ENCODE results near the gene CAPG.
"Not testable (repeated sequence)": the region's sequence is repeated elsewhere in the genome, so short reads cannot be mapped to it uniquely, and the experiment has no call there.

The CAPG gene, protein sequence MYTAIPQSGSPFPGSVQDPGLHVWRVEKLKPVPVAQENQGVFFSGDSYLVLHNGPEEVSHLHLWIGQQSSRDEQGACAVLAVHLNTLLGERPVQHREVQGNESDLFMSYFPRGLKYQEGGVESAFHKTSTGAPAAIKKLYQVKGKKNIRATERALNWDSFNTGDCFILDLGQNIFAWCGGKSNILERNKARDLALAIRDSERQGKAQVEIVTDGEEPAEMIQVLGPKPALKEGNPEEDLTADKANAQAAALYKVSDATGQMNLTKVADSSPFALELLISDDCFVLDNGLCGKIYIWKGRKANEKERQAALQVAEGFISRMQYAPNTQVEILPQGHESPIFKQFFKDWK

DNA sequence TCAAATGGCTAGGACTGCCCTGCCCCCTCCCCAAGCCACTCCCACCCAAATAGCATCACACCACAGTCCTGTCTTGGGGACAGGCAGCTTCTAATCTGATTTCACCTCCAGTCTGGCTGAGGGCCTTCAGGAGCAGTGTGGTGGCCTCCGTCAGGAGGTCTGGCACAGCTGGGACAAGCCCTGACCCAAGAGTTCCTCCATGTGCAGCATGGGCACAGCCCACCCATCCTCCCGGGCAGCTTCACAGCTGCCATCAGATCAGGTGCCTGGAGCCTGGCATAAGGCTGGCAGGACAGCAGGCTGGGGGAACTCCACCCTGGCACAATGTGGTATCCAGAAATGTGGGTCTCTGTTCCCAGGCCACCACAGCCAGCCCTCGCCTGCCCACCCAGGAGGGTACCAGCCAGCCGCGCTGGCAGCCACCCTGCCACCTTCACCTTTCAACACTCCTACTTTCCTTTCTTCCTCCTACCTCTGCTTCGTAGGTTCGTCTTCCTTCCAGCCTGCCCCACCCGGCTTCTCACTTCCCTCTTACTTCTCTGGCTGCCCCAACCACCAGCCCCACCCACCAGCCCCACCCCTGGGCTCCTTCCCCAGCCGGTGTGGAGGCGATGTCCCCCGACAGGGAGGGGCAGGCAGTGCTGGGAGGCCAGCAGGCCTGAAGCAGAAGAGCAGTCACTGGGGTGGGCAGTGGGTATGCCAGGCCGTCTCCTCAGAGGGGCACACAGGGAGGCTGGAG is at the start of gene CAPG:
TSS of gene CAPG (minus strand) at position 522 of the 739 bp plus-strand sequence. CDS start 8,221 bp downstream, outside the sequence.
- no peak for DNase-seq (ENCODE audit: low read depth in 2 of 2)

DNA sequence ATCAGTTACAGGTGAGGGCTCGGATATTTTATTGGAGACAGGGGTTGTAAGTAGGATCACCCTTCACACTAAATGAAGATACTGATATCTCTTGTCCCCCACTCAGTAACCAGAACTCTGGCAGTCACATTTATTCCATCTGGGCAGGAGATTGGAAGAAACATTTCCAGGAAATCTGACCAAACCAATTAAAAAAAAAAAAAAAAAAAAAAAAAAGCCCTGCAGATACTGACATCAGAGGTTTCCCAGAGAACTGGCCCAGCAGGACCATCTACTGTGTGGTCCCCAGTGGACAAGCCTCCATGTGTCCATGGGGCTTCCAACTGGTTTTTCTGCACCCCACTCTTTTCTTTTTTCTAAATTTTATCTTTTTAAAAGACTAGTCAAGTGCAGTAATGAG is 49.6 kb upstream of the CAPG start:
- no peak for DNase-seq (ENCODE audit: low read depth in 2 of 2)

DNA sequence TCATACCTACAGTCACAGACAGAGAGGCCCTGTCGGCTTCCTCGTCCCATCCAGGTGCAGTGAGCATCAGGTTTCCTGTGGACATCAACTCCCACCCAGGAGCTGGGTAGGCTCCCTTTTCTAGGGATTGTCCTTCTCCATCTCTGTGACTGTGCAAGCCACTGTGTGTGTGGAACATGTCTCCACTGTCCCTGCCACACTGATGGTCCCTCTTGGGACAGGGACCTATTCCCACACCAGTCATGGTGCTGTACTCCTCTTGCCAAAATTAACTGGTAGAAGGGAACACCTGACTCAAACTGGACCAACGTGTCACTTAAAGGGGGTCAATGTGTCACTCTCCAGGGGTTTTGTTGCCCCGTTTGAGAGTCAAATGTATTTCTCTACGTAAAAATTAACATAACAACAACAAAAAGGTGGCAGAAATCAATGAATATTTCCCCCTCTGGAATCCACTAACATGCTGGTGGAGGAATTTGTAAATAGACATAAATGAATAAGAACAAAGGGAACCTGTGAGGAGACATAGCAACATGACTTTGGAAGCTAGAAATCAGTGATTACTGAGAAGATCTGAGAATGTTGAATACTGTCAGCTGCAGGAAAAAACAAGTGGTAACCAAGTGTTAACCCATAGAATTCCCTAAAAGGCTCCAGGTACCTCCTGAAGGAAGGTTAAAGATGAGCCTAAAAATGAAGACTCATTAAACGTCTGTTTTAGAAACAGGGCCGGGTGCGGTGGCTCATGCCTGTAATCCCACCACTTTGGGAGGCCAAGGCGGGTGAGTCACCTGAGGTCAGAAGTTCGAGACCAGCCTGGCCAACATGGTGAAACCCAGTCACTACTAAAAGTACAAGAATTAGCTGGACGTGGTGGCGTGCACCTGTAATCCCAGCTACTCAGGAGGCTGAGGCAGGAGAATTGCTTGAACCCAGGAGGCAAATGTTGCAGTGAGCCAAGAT is 48.7 kb upstream of the CAPG start:
- DNase-seq (ENCODE audit: low read depth in 2 of 2) = no peak

DNA sequence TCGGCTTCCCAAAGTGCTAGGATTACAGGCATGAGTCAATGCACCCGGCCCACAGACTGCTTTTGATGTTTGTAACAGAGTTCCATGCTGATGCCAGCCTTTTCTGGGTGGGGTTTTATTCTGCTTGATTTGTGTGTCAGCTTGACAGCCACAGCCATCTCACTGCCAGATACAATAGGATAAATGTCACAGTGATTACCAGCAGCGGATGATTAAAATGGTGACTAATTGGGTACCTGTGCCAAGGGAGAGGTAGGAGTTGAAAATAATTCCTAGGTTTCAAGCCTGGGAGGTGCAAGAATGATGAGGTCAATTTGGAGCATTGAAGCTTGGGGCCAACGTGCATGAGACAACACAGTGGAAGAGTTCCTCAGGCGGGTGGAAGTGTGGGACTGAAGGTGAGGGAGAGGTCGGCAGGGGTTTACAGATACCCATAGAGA is 47.7 kb upstream of the CAPG start:
- DNase-seq (ENCODE audit: low read depth in 2 of 2) = no peak

DNA sequence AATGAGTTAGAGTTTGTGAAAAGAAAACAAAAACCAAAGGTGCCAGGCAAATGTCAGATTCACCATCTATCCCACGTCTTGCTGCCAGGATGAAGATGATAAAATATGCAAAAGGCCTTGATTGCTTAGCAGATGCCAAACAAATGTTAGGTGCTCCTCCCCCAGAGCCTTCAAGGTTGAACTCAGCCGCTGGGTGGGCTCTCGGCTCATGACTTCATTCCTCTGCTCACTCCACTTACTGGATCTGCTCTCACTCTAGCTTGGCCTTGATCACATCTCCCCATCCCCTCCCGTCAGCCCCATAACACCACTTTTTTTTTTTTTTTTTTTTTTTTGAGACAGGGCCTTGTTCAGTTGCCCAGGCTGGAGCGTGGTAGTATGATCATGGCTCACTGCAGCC is 46.9 kb upstream of the CAPG start:
- no peak for DNase-seq (ENCODE audit: low read depth in 2 of 2)

DNA sequence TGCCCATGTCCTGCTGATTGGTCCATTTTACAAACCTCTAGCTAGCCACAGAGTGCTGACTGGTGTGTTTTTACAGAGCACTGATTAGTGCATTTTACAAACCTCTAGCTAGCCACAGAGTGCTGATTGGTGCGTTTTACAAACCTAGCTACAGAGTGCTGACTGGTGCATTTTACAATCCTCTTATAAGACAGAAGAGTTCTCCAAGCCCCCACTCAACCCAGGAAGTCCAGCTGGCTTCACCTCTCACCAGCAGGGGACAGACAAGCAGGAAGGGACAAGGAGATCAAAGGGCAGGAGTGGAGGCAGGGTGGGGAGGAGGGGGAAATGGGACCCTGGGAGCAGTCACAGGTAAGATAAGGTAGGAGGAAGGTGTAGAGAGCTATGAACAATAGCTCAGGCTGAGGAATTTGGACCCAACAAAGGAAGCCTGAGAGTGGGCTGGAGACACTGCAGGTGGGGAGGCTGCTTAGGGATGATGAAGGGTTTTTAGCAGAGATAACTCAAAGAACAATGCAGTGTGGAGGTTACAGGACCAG is 45.5 kb upstream of the CAPG start:
- DNase-seq (ENCODE audit: low read depth in 2 of 2) = no peak

DNA sequence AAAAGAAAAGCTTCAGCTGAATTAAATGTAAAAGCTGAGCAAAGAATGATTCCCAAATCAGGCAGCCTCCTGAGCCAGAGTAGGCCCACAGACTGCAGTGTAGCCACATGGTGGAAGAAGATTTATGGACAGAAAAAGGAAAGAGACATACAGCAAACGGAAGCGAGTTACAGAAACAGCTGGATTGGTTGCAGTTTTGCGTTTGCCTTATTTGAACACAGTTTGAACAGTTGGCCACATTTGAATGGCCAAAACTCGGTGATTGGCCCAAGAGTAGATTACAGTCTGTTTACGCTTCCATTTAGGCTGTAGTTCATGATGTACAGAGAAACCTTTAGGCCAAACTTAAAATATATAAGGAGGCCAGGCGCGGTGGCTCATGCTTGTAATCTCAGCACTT is 43.4 kb upstream of the CAPG start:
- DNase-seq (ENCODE audit: low read depth in 2 of 2) = no peak

DNA sequence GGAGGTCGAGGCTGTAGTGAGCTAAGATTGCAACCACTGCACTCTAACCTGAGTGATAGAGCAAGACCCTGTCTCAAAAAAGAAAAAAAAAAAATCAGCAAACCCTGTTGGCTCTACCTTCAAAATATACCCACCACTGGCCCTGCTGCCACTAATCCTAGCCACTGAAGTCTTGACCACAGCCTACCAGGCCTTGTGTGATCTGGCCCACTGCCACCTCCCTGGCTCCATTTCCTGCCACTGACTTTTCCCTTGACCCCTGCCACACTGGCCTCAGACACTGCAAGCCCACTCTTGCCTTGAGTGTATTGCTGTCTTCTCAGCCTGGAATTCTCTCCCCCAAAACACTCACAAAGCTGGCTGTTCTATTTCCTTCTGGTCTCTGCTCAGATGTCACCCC is 42.1 kb upstream of the CAPG start:
- no peak for DNase-seq (ENCODE audit: low read depth in 2 of 2)

DNA sequence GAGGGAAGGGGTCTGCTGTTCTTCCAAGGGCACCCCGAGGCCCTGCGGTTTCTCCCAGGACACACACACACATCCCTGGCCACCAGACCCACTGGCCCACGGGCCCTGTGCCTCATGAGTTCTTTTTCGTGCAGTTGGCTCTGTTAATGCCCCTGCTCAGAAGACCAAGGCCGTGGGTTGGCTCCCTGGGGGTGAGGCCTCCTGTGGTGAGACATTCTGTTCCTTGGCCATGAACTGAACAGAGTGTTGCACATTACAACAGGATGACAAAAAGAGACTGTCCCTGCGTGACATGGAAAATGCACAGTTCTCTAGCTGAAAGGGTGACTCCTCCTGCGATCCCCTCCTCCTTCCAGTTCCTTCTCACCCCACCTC is 39.0 kb upstream of the CAPG start:
- DNase-seq (ENCODE audit: low read depth in 2 of 2) = no peak

DNA sequence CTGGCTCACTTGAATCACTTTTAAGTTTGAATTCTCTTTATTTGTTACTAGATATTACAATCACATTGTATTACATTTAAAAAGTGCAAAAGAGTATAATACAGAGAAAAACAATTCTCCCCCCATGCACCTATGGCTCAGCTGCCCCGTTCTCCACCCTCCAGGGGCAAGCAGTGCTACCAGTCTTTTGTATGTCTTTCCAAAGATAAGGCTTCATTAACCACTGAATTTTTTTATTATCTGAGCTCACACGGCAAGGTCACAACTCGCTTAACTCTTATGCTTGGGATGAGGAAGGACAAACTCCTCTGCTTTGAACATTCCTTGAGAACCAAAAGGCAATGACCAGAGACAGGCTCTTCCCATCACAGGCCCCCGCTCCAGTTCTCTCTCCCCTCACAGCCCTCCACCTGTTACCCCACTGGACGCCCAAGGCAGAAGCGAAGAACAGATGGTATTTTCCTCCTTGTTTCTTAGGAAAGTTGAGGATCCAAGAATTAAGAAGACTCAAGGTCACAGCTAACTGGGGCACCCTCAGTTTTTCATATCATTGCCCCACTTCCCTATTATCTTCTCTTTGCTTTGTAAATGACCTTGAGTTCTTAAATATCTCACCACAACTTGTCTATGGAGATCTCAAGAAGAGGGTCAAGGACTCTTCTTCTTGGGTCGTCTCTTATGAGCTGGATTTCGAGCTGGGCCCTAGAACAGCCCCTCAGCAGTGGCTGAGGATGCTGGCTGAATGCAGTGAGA is 38.5 kb upstream of the CAPG start:
- no peak for DNase-seq (ENCODE audit: low read depth in 2 of 2)

DNA sequence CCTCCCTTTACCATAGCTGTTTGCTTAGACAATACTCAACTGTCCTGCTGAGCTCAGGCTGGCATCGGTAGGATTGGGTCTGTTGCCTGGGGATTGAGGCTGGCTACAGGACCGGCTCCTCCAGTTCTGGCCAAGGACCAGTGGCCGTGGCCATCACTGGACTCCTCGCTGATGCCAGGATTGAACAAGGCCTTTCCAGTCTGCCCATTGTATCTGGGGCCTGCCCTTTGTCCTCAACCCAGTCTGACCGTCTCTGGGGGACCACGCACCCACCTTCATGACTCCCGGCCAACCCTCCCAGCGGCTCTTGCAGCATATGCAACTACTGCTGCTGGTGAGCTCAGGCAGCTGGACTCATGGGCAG is 37.0 kb upstream of the CAPG start:
- DNase-seq (ENCODE audit: low read depth in 2 of 2) = no peak

DNA sequence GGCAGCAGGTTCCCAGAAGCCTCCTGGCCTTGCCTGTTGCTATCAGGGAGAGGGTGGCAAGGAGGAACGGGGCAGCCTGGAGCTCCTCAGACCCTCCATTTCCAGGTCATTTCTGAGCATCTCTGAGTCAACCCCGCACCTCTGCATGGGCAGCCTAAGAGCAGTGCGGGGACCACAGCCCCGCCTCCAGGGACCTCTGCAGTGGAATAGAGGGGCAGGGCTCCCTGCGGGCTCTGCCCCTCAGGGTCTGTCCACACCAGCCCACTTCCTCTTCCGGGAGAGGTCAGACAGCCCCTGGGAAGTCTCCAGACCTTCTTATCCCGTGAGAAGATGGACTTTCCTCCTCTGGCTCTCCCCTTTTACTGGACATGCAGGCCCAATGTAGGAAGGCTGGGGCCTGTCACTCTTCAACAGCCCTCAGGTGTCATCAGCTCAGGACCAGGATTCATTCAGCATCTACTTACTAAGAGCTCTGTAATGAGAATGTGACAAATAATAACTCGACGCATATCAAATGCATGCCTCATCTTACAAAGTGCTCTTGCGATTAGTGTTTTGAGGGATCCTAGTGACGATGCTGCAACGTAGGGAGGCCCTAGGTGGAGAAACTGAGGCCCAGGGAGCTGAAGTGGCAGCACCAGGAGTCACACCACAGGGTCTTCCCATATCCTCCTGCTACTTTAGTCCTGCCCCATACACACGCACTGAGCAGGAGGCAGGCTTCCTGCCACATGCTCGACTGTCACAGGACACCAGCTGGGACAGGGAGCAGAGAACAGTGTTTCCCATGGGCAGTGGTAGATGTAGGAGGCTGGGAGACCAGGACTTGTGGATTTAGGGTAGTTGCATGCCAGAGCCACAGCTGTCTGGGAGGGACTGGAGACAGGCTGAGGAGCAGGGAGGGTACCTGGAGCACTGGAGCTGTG is 36.4 kb upstream of the CAPG start:
- DNase-seq (ENCODE audit: low read depth in 2 of 2) = no peak

DNA sequence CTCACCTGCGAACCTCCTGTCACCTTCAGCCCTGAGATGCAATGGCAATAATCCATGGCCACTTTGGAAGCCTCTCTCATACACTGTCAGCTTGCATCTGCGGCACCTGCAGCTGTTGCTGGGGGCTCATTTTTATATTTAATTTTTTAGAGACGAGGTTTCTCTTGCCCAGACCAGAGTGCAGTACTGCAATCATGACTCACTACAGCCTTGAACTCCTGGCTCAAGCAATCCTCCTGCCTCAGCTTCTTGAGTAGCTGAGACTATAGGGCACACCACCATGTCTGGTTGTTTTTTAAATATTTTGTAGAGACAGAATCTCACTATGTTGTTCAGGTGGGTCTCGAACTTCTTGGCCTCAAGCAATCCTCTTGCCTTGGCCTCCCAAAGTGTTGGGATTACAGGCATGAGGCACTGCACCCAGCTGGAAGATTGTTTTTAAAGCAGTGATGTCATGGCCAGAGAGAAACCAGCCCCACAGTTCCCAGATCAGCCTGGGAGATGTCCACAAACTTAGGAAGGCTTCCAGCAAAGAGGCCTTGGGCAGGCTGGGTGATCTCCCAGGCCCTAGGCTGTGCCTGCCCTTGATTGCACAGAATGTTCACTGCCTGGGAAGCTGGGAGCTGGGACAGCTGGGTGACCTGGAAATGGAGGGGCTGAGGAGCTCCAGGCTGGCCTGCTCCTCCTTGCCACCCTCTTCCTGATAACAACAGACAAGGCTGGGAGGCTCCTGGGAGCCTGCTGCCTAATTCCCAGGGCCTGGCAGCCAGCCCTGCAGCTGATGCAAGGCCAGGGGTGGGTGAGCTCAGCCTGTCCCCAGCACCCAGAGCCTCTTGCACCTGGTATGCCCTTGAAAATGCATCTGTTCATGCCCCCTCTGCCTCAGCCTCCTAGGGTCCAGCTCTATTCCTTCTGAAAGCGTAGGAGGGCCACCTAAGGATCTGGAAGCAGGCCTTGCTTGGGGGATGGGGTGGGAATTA is 35.4 kb upstream of the CAPG start:
- no peak for DNase-seq (ENCODE audit: low read depth in 2 of 2)

DNA sequence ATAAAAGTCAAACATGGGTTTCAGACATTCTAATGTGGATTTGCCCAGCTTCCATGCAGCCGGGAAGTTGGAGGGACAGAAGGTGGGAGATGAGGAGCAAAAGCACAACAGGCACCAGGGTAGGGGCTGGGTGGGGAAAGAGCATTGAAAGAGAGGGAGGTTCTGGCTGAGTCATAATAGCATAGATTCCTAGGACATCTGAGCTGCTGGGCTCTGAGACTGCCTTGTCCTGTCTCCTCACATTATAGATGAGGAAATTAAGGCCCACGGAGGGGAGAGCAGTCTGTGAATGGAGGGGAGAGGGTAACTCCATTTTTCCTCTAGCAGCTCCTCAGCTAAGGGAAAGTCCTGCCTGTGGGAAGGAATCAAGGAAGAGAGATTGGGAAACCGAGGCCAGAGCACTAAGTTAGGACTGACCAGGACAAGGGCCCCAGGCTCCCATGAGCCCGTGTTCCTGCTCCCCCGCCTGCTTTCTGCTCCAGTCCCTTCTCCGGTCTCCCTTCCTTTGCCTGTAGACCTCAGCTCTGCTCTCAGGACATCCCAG is 34.5 kb upstream of the CAPG start:
- no peak for DNase-seq (ENCODE audit: low read depth in 2 of 2)

DNA sequence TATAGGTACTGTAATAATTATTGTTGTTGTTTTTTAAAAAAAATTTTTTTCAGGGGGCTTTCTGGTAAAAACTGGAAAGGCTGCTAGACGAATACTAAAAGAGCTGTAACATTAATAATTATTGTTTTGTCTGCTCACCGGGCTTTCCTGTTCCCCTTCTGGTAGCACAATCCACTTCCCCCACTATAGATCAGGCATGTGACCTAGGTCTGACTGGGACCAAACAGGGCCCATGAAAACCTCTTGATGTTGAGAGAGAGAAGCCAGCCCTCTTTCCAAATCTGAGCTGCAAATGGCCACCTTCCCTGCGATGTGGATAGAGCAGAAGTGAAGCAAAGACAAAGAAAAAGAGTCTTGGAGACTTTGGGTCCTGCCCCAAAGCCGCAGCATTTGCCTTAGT is 31.7 kb upstream of the CAPG start:
- no peak for DNase-seq (ENCODE audit: low read depth in 2 of 2)

DNA sequence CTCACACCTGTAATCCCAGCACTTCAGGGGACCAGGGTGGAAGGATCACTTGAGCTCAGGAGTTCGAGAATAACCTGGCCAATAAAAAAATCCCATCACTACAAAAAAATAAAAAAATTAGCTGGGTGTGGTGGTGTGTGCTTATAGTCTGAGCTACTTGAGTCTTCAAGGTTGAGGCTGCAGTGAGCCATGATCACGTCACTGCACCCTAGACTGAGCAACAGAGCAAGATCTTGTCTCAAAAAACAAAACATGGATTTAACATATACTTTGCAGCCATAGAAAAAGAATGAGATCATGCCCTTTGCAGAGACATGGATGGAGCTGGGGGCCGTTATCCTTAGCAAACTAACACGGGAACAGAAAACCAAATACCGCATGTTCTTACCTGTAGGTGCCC is 30.6 kb upstream of the CAPG start:
- DNase-seq (ENCODE audit: low read depth in 2 of 2) = no peak

DNA sequence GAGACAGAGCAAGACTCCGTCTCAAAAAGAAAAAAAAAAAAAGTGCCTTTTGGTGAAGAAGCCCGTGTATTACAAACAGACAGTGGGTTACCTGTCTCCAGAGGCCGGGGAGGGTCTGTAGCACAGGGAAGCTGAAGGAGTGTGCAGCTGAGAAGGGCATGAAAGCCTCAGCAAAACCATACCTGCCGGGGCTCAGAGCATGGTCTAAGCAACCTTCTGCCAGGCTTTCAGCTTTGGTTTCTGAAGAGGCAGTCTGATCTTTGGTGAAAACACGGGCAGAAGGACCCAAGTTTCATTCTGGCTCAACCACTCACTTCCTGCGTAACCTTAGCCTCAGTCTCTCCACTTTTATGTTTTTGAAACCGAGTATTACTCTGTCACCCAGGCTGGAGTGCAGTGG is 29.8 kb upstream of the CAPG start:
- DNase-seq (ENCODE audit: low read depth in 2 of 2) = no peak

DNA sequence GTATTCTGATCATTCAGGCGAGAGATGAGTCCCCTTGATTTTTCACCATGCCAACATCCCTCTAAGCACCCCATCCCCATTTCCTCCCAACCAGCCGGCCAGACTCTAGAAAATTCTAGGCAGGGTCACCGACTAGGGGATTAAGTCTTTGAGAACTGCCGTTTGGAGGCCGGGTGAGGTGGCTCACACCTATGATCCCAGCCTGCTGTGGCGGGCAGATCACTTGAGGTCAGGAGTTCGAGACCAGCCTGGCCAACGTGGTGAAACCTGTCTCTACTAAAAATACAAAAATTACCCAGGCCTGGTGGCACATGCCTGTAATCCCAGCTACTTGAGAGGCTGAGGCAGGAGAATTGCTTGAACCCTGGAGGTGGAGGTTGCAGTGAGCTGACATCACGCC is 29.4 kb upstream of the CAPG start:
- not testable (repeated sequence) for DNase-seq (ENCODE audit: low read depth in 2 of 2)

DNA sequence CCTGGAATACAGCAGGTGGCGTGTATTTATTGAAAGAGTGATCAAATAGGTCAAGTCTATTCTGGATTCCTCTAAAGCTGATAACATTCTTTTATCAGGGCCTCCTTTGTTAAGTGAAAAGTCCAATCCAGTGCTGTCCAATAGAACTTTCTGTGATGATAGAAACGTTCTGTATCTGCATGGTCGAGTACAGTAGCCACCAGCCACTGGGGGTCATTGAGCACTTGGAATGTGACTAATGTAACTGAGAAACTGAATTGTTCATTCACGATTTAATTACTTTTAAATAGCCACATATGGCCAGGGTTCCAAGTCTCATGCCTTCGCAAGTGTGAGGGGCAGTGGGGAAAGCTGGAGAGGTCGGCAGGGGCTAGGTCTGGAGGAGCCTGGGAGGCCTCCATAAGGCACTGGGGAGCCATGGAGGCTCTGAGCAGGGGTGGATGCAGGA is 28.9 kb upstream of the CAPG start:
- DNase-seq (ENCODE audit: low read depth in 2 of 2) = no peak

Data from stimulated activated CD8-positive, alpha-beta memory T cell treated with anti-CD3 and anti-CD28 coated beads, Interleukin-2, amount 100 ng/mL, for 1 hour (primary cell).